Breast epithelium (tissue), 4 donors: ENCODE data around the gene TNS3. TPM values are rescaled to one million over a fixed set of nuclear protein-coding genes. Genes with fewer than 3 reads are reported as not detected.

Source experiments
- DNase-seq, 2 donors: peaks; one replicate each; pipeline ENCODE4 v3.0.0-alpha.2; 2019; ENCODE audit warnings: low spot score in 2 of 2
- H3K27ac ChIP-seq, 2 donors: fragments of 200-600 bp; sonication (generic) in 1 of 2; one replicate each; pipeline ENCODE4 v1.5.1; 2016 to 2019; ENCODE audit warnings: mild to moderate bottlenecking in 1 of 2
- H3K27me3 ChIP-seq, 2 donors: fragments of 200-600 bp; sonication (generic) in 1 of 2; one replicate each; pipeline versions ENCODE4 v1.5.1 to v1.6.0; 2017 to 2019; ENCODE audit warnings: control low read depth in 1 of 2, mild to moderate bottlenecking in 1 of 2
- H3K36me3 ChIP-seq: fragments of 200-600 bp; one replicate; pipeline ENCODE4 v1.5.1; 2019
- H3K4me1 ChIP-seq, 2 donors: fragments of 200-600 bp; sonication (generic); one replicate each; pipeline ENCODE4 v1.5.1; 2016 to 2019; ENCODE audit warnings: control low read depth in 1 of 2
- H3K4me3 ChIP-seq, 3 donors: fragments of 200-600 bp; sonication (generic); 1 replicate in 2 of 3; 2 replicates in 1 of 3; pipeline ENCODE4 v1.5.1; 2016 to 2019; ENCODE audit warnings: mild to moderate bottlenecking in 3 of 3, moderate library complexity in 2 of 3
- H3K9me3 ChIP-seq, 2 donors: fragments of 200-600 bp; sonication (generic) in 1 of 2; one replicate each; pipeline ENCODE4 v1.5.1; 2016 to 2019; ENCODE audit warnings: control low read depth in 1 of 2
- POLR2A ChIP-seq: fragments of 450-650 bp; IDR thresholded peaks from one replicate; pipeline ENCODE4 v1.6.1; 2016; ENCODE audit warnings: antibody characterized with exemption, mild to moderate bottlenecking, moderate library complexity
- POLR2AphosphoS5 ChIP-seq, 3 donors: sonication (generic); formaldehyde crosslinking; IDR thresholded peaks; one replicate each; pipeline ENCODE4 v1.6.1; 2017; ENCODE audit warnings: antibody characterized with exemption in 3 of 3
- intact Hi-C: fragments of 100-400 bp; cut with DNase I; formaldehyde crosslinking; loops from one replicate; pipeline ENCODE4 v1.15.1; 2023; ENCODE audit warnings: low total_unique reads
- total RNA-seq, 3 donors: library from RNA; depleted of rRNA; stranded (reverse); fragments of >200 nt; gene quantifications; one replicate each; pipeline ENCODE4 v1.1.0, GENCODE V29; 2016
- TF ChIP-seq, protein P1 (sequence below), 3 donors: fragments of 450-650 bp; IDR thresholded peaks; one replicate each; pipeline ENCODE4 v1.5.1; 2016 to 2017; ENCODE audit warnings: antibody characterized with exemption in 3 of 3, mild to moderate bottlenecking in 3 of 3, moderate library complexity in 3 of 3

Gene TNS3
- total RNA-seq, 3 donors from 2014 or later, result 41.0 to 78.1 (median 56.2) TPM

DNA sequence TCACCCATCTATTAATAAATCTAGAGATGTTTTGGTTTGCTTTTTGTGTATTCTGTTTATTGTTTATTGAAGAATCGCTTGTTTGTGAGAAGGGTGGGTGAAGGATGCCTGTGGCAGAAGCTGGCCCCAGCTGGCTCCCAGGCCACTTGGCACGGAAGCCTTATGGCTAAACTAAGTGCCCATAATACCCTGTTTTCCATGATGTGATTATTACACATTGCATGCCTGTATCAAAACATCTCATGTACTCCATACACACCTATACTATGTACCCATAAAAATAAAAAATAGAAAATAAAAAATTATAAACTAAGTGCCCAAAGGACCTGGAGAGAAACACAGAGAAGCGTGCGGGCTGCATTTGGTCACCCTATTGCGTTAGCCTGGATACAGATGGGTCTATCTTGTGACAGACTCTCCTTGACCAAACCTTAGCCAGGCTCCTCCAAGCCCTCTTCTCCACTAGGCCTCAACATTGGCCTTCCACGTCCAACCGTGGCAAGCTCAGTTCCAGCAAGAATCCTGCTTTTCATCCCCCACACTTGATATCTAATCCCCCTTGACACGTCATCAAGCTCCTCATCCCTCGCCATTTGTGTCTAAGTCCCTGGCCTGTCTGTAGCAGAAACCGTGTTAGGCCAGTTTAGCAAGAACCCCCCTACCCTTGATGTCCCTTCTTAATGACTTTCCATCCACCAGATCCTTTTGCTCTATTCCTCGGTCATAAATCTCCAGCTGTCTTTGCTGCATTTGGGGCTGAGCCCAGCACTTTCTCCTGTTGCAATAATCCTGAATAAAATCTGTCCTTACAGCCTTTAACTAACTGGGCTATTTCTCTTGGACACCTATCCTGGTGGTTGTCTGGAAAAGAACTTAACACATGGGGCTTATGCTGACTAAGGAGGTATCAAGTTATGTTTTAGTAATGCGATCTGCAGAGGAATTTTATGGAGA is 245.2 kb downstream of the TNS3 start:
- H3K36me3 ChIP-seq, result no peaks in the 10 kb centered on the region
- H3K4me1 ChIP-seq, result no peaks in the 10 kb centered on the region
- no peaks in the 10 kb centered on the region for H3K27me3 ChIP-seq
- no peak overlapping the region for H3K4me3 ChIP-seq
- peak; percentile 1 to 7 for DNase-seq
- H3K9me3 ChIP-seq, result no peaks in the 10 kb centered on the region
- intact Hi-C loops, result no loop called here
- TF ChIP-seq POLR2A (no peak), POLR2AphosphoS5 (IDR thresholded peaks at IDR 0.05) (no peak)
- TF ChIP-seq, protein P1, sequence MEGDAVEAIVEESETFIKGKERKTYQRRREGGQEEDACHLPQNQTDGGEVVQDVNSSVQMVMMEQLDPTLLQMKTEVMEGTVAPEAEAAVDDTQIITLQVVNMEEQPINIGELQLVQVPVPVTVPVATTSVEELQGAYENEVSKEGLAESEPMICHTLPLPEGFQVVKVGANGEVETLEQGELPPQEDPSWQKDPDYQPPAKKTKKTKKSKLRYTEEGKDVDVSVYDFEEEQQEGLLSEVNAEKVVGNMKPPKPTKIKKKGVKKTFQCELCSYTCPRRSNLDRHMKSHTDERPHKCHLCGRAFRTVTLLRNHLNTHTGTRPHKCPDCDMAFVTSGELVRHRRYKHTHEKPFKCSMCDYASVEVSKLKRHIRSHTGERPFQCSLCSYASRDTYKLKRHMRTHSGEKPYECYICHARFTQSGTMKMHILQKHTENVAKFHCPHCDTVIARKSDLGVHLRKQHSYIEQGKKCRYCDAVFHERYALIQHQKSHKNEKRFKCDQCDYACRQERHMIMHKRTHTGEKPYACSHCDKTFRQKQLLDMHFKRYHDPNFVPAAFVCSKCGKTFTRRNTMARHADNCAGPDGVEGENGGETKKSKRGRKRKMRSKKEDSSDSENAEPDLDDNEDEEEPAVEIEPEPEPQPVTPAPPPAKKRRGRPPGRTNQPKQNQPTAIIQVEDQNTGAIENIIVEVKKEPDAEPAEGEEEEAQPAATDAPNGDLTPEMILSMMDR (IDR thresholded peaks at IDR 0.05), result no peak
- peak overlapping the region in 1 of 2 donors; percentile 21 for H3K27ac ChIP-seq

DNA sequence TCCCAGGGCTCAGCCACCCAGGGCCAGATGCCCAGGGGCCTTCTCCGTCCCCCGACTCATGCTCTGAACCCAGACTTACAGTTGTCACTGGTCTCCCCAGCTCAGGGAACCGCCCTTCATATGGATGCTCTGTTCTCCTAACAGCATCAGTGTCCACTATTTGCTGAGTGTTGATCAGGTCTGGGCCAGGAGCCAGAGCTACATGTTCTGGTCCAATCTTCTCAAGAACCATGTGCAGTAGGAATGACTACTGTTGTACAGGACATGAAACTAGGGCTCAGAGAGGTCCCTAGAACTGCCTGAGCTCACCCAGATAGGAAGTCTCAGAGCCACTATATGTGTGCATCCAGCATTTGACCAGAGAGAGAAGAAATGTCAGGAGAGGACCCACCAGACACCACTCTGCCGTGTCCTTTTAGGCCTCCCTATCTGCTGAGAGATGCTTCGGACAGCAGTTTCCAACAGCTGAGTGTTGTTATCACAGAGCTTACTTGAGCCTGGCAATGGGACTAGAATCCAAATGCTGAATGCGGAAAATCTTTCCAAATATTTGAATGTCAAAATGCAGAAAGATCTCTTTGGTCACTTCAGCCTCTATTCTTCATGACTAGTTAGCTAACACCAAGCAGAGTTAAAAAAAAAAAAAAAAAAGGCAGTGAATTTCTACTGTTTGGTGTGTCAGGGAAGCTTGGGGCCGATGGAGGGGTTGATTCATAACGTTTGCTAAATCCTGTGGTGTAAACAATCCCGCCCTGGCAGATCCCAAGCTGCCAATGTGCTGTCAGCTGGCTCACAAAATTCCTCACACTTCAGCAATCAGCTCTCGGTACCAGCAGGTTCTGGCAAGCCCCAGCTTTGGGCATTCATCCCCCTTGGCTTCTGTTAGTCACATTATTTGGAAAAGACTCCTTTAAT is 246.1 kb downstream of the TNS3 start:
- Histone ChIP-seq H3K4me3 (no peak overlapping the region), H3K9me3 (no peaks in the 10 kb centered on the region), H3K27ac (peak overlapping the region in 1 of 2 donors; percentile 21), H3K36me3 (no peaks in the 10 kb centered on the region), H3K27me3 (no peaks in the 10 kb centered on the region), H3K4me1 (no peaks in the 10 kb centered on the region)
- peak; percentile 39 to 48 for DNase-seq
- intact Hi-C loops, result no loop called here
- TF ChIP-seq POLR2A, result no peak
- TF ChIP-seq POLR2AphosphoS5 (IDR thresholded peaks at IDR 0.05), result no peak
- TF ChIP-seq, protein P1 (IDR thresholded peaks at IDR 0.05), result no peak

- H3K4me1 ChIP-seq, result no peaks in the 10 kb centered on the region
- intact Hi-C loops, result no loop called here
- TF ChIP-seq POLR2AphosphoS5 (IDR thresholded peaks at IDR 0.05) (no peak), POLR2A (no peak)
- TF ChIP-seq, protein P1 (IDR thresholded peaks at IDR 0.05), result no peak
- H3K36me3 ChIP-seq, result no peaks in the 10 kb centered on the region
- H3K4me3 ChIP-seq, result no peak overlapping the region
- peak in 1 of 2 donors; percentile 39 for DNase-seq
- no peaks in the 10 kb centered on the region for H3K9me3 ChIP-seq
- no peaks in the 10 kb centered on the region for H3K27me3 ChIP-seq
- no peak overlapping the region for H3K27ac ChIP-seq
Observed at GRCh38 chr7:47335071-47335470, 246.8 kb downstream of the TNS3 start.

DNA sequence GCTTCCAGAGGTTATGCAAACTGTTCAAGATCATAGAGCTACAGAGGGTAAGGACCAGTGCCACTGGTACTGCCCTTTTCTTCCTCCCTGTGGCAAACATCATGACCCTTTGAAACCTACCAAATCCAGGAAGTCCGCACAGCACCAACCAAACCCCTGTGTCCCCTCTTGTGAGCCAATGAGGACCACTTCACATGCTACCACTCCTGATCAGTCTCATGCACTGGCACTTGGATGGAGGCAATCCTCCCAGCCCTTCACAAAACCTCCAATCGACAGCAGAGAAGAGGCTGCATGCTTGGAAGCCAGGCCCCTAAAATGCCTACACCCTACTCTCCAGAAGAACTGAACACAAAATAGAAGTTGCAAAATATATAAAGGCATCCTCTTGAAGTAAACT is 248.0 kb downstream of the TNS3 start:
- Histone ChIP-seq H3K4me1 (peaks cover 0 to 1% of the 10 kb centered on the region in 2 donors), H3K27ac (no peak overlapping the region), H3K9me3 (no peaks in the 10 kb centered on the region), H3K4me3 (no peak overlapping the region), H3K27me3 (no peaks in the 10 kb centered on the region), H3K36me3 (no peaks in the 10 kb centered on the region)
- DNase-seq, result no peak
- intact Hi-C loops, result no loop called here
- no peak for TF ChIP-seq POLR2AphosphoS5 (IDR thresholded peaks at IDR 0.05)
- no peak for TF ChIP-seq POLR2A
- TF ChIP-seq, protein P1 (IDR thresholded peaks at IDR 0.05), result no peak
